ENCODE measurements around the gene KRT24.

KRT24 gene

GRCh38 chr17:40695874-40696472 is 7.6 kb downstream of the KRT24 start:
- no peak for DNase-seq (ENCODE audit: low read depth, low spot score)

- no peak for DNase-seq (ENCODE audit: low read depth, low spot score)
These were observed 9.0 kb downstream of the KRT24 start for GRCh38 chr17:40694584-40694983.

- no peak for DNase-seq (ENCODE audit: low read depth, low spot score)
These were observed 16.4 kb downstream of the KRT24 start for GRCh38 chr17:40687106-40687505.

GRCh38 chr17:40686192-40686591 is 17.4 kb downstream of the KRT24 start:
- DNase-seq (ENCODE audit: low read depth, low spot score), result no peak

GRCh38 chr17:40680998-40681397 is 22.6 kb downstream of the KRT24 start:
- no peak for DNase-seq (ENCODE audit: low read depth, low spot score)

- DNase-seq (ENCODE audit: low read depth, low spot score), result no peak
These were observed 24.0 kb downstream of the KRT24 start for GRCh38 chr17:40679523-40679907.

GRCh38 chr17:40678902-40679522 is 24.5 kb downstream of the KRT24 start:
- DNase-seq (ENCODE audit: low read depth, low spot score), result no peak

- no peak for DNase-seq (ENCODE audit: low read depth, low spot score)
These were observed 27.6 kb downstream of the KRT24 start for GRCh38 chr17:40675905-40676304.

- DNase-seq (ENCODE audit: low read depth, low spot score), result no peak
These were observed 30.9 kb downstream of the KRT24 start for GRCh38 chr17:40672654-40673053.

GRCh38 chr17:40671282-40671681 is 32.3 kb downstream of the KRT24 start:
- DNase-seq (ENCODE audit: low read depth, low spot score), result no peak

GRCh38 chr17:40666331-40666730 is 37.2 kb downstream of the KRT24 start:
- no peak for DNase-seq (ENCODE audit: low read depth, low spot score)

GRCh38 chr17:40664582-40665333 is 38.8 kb downstream of the KRT24 start, which contains the start of gene KRT222:
Gene KRT222, minus strand, starts transcription at chr17:40665177. Its CDS starts 78 bp downstream, at chr17:40665099.
- no peak for DNase-seq (ENCODE audit: low read depth, low spot score)

- no peak for DNase-seq (ENCODE audit: low read depth, low spot score)
These were observed 40.3 kb downstream of the KRT24 start for GRCh38 chr17:40663252-40663651.

GRCh38 chr17:40659911-40660310 is 43.6 kb downstream of the KRT24 start:
- no peak for DNase-seq (ENCODE audit: low read depth, low spot score)

GRCh38 chr17:40658396-40658795 is 45.2 kb downstream of the KRT24 start:
- DNase-seq (ENCODE audit: low read depth, low spot score), result no peak

- no peak for DNase-seq (ENCODE audit: low read depth, low spot score)
These were observed 51.6 kb downstream of the KRT24 start for GRCh38 chr17:40651939-40652338.

- no peak for DNase-seq (ENCODE audit: low read depth, low spot score)
These were observed 55.1 kb downstream of the KRT24 start for GRCh38 chr17:40648384-40648968.
